ENCODE measurements around the gene STAB2.
"Not testable (repeated sequence)": the region's sequence is repeated elsewhere in the genome, so short reads cannot be mapped to it uniquely, and the experiment has no call there.

The STAB2 gene

GRCh38 chr12:103652808-103653207 is 65.7 kb downstream of the STAB2 start:
- no peak for DNase-seq

- not testable (repeated sequence) for DNase-seq
These were observed 66.6 kb downstream of the STAB2 start for GRCh38 chr12:103653568-103654173.

GRCh38 chr12:103654816-103655215 is 67.7 kb downstream of the STAB2 start:
- DNase-seq = no peak

DNA sequence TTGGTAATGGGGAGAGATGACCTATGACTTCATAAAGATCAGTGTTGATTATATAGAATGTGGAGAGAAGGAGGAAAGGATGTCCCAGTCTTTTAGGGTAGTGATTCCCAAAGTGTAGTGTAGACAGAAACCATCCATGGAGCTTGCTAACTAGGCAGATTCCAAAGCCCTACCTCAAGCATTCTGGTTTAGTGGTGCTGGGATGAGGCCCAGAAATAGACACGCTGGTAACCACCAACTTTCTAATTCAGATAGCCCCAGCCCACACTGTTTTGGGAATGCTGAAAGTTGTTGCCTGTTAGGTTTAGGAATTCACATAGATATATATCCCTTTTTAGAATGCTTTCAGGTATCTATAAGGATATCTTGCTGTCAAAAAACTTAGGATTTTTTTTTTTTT is 69.2 kb downstream of the STAB2 start:
- no peak for DNase-seq

DNA sequence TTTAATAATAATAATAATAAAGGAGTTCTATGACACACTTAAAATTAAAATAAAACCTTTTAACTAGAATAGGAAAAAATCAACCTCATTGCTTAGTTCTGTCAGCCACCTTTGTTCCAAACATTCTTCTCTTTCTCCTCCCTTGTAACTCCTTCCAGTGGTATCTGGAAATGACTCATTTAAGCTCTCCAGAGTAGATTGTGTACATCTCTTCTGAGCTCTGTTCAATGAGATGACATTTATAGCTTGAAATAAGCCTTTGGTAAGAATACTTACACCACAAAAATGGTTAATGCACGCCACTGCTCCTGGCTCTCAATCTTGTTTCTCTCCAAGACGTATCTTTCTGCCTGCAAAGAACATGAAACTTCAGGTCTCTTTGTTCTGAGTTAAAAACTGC is 70.3 kb downstream of the STAB2 start:
- DNase-seq = no peak

DNA sequence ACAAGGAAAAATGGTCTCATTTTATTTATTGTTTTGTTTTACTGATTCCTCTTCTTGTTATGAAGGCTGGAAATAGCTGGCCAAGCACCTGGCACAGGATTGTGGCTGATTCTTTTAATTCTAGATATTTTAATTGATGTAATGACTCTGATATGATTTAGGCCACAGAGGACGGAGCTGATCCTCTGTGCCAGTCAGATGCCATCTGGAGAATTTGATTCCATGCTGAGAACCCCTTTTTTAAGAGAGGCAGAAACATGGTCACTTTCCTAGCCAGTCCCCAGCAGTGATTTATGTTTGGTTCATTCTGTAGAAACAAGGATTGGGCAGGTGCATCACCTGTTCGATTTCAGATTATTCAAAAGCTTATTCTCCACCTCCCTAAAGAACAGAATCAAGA is 77.6 kb downstream of the STAB2 start:
- no peak for DNase-seq

- DNase-seq = no peak
These were observed 78.9 kb downstream of the STAB2 start for GRCh38 chr12:103665971-103666370.

DNA sequence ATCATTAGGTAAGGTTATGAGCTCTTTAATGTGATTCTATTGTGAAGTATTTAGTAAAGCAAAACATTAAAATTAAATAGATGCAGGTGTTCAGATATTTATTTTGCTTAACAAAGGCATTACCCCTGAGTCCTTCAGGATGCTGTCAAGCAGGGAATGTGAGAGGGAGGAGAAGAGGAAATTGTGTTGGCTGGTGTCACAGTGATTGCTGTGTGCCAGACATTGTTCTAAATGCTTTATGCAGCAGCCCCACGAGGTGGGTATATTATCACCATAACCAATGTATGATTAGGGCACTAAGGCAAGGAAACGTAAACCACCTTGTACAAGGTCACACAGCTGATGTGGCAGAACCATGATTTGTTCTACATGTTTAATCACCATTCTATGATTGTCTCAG is 80.1 kb downstream of the STAB2 start:
- no peak for DNase-seq

- DNase-seq = no peak
These were observed 81.4 kb downstream of the STAB2 start for GRCh38 chr12:103668520-103668919.

GRCh38 chr12:103671367-103671766 is 84.3 kb downstream of the STAB2 start:
- no peak for DNase-seq

DNA sequence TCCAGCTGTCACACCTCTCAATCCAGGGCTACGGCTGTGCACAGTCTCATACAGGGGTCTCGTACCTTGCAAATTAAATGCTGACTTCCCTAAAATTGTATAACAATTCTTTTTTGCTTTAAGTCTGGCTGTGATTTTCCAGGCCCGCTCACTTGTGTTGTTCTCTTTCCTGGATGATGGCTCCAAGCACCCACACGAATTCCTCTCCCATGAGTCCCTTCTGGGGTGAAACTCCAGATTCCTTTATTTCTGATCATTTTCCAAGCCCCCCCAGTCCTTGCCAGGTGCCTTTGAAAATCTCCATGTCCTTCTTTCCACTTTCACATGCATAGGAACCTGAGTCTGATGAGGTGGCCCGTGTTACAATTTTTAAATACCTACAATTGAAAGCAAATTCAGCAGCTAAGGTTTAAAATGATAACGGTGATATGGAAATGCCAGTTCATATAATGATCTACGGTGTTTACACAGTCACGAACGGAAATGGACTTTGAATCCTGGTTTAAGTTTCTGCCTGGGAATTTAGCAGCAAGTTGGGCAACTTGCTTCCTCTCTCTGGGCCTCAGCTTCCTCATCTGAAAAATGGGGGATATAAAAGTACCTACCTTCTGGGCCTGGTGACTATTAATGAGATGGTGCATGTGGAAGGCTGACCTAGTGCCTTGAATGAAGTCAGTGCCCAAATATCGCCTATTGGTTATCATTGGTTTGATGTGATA is 85.5 kb downstream of the STAB2 start:
- DNase-seq = no peak

GRCh38 chr12:103673487-103673886 is 86.4 kb downstream of the STAB2 start:
- DNase-seq = no peak

DNA sequence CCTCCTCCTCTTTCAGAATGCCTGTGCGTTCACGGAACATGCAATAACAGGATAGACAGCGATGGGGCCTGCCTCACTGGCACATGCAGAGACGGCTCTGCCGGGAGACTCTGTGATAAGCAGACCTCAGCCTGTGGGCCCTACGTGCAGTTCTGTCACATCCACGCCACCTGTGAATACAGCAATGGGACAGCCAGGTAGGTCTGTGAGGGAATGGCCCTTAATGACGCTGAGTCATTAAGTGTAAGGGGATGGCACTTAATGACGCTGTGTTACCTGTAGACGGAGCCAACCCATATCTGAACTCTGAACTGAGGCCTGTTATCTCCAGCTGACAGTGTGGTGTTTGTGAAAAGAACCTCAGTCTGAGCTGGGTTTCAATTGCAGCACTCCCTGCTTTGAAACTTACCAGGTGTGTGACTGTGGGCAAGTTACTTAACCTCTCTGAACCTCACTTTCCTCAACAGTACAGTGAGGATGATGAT is 86.9 kb downstream of the STAB2 start:
- no peak for DNase-seq

- no peak for DNase-seq
These were observed 89.8 kb downstream of the STAB2 start for GRCh38 chr12:103676893-103677292.

- no peak for DNase-seq
These were observed 90.3 kb downstream of the STAB2 start for GRCh38 chr12:103677341-103677740.

- no peak for DNase-seq
These were observed 90.8 kb downstream of the STAB2 start for GRCh38 chr12:103677905-103678304.

- no peak for DNase-seq
These were observed 92.5 kb downstream of the STAB2 start for GRCh38 chr12:103679421-103680170.

DNA sequence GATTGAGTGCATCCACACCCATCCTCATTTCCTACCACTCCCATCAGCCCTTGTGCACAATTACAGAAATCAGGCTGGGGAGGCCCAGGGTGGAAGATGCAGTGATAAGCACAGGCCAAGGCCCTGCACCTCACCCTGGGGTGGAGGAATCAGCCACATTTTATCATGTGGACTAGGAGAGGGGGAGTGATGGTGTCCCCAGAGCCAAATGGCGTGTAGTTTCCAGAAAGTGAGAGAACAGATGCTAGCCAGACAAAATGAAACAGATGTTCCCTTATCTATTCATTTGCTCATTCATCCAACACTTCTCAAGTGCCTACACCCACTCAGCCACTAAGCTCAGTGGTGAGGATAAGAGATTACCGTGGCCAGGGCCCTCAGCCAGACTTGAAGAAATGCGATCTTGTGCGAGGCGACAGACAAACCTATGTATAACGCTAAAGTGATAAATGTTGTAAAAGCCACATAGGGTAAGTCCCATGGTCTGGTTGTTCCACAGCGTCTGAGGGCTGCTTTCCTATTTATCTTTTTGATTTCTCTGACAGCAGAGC is 93.6 kb downstream of the STAB2 start:
- DNase-seq = no peak

GRCh38 chr12:103686026-103686425 is 99.0 kb downstream of the STAB2 start:
- DNase-seq = no peak

DNA sequence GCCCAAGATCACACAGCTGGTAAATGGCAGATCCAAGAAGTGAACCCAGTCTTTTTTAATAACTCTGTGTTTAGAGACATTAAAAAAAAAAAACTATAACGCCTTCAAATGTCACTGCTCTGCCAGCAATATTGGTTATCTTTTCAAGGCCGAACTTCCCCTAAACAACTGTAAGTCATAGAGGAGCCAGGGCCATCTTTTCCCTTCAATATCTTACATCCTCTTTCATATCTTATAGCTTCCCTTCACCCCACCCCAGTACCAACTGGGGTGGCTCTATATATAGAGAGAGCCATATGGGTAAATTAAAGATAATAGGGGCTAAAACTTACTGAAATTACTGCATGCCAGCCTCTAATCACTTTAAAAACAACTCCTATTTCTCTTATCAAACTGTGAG is 100.2 kb downstream of the STAB2 start:
- no peak for DNase-seq

- no peak for DNase-seq
These were observed 101.4 kb downstream of the STAB2 start for GRCh38 chr12:103688376-103689063.

- DNase-seq = no peak
These were observed 103.4 kb downstream of the STAB2 start for GRCh38 chr12:103690426-103690825.

DNA sequence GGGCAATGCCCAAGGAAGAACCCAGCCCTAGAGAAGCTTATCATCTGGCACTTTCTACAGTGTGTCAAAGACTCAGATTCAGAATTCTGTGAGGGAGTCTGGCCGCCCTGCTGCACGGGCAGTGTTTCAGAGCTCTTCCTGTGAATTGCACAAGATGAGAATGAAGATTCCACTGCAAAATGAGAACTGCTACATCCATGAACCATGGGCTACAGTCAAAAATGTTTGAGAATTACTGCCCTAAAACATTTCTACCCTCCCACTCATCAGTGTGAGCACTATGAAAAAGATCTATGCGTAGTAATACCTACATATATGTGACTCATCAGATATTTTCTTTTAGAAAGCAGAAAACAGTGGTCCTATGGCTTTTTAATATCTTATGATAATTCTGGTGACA is 104.0 kb downstream of the STAB2 start:
- no peak for DNase-seq

Measured in activated gamma-delta T cell (primary cell).